ENCODE data around the gene SRP14. TPM values are rescaled to one million over a fixed set of nuclear protein-coding genes. Genes with fewer than 3 reads are reported as not detected.
A peak's percentile ranks its signal among the peaks of the same experiment; 100 is the strongest.
"Not testable (repeated sequence)": the region's sequence is repeated elsewhere in the genome, so short reads cannot be mapped to it uniquely, and the experiment has no call there.

The SRP14 gene
- total and polyA plus RNA-seq, 11 donors, result 189 to 702 (median 237) TPM

DNA sequence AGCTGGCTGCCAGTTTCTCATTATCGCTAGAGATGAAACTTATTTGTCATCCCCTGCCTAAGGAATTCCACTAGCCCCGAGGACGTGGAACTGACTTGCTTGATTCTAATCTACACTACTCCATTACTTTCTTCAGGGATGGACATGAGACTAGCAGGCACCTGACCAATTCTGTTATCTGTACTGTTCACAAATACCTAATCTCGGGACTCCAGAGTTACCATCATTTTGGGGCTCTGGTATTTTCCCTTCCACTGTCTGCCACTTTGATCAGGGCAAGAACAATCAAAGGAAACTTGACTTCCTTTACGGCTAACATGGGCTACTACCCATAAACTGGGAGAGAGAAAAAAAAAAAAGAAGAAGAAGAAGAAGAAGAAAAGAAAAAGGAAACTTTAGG is 41.9 kb upstream of the SRP14 start:
- Histone ChIP-seq H3K4me1 (peaks cover 0 to 44% (median 22%) of the 10 kb centered on the region in 12 donors), H3K36me3 (no peaks in the 10 kb centered on the region), H3K27ac (peak overlapping the region; percentile 58 to 92 (median 74)), H3K27me3 (no peaks in the 10 kb centered on the region), H3K4me3 (peak overlapping the region in 8 of 12 donors; percentile 28 to 58 (median 48)), H3K9me3 (no peaks in the 10 kb centered on the region)
- intact Hi-C loops (cut with DNase I), result loop anchor here in 1 of 10 donors (2.0 kb wide), 1 partner anchor 14 kb away; no protein-coding TSS in a partner anchor
- peak in 1 of 4 donors; percentile 32 for ATAC-seq
- no peak for DNase-seq
- TF ChIP-seq, protein P1, sequence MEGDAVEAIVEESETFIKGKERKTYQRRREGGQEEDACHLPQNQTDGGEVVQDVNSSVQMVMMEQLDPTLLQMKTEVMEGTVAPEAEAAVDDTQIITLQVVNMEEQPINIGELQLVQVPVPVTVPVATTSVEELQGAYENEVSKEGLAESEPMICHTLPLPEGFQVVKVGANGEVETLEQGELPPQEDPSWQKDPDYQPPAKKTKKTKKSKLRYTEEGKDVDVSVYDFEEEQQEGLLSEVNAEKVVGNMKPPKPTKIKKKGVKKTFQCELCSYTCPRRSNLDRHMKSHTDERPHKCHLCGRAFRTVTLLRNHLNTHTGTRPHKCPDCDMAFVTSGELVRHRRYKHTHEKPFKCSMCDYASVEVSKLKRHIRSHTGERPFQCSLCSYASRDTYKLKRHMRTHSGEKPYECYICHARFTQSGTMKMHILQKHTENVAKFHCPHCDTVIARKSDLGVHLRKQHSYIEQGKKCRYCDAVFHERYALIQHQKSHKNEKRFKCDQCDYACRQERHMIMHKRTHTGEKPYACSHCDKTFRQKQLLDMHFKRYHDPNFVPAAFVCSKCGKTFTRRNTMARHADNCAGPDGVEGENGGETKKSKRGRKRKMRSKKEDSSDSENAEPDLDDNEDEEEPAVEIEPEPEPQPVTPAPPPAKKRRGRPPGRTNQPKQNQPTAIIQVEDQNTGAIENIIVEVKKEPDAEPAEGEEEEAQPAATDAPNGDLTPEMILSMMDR (IDR thresholded peaks at IDR 0.05), result no peak
- TF ChIP-seq POLR2A (IDR thresholded peaks at IDR 0.05), result no peak
- 18 to 29% (median 23%) methylated on average over 5 of the region's 5 CpGs for WGBS, 4 donors

GRCh38 chr15:40080104-40080503 is 41.1 kb upstream of the SRP14 start:
- no peak for TF ChIP-seq POLR2A (IDR thresholded peaks at IDR 0.05)
- TF ChIP-seq, protein P1 (IDR thresholded peaks at IDR 0.05), result no peak
- no peaks in the 10 kb centered on the region for H3K9me3 ChIP-seq

DNA sequence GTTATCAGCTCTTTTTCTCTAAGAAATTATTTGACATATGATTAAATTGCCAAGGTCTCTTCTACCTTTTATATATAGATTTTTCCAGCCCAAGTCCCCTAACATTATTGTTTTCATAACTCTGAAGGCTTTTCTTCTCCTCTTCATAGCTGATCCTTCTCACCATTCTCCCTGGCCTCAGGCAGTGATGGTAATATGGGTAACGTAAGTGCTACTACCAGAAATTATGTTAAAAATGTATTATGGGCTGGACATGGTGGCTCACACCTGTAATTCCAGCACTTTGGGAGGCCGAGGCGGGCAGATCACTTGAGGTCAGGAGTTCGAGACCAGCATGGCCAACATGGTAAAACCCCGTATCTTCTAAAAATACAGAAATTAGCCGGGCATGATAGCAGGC is 40.5 kb upstream of the SRP14 start:
- H3K27me3 ChIP-seq, result no peaks in the 10 kb centered on the region
- intact Hi-C loops (cut with DNase I), result loop anchor here in 1 of 10 donors (5.0 kb wide), 1 partner anchor 37 kb away; no protein-coding TSS in a partner anchor
- H3K36me3 ChIP-seq, result no peaks in the 10 kb centered on the region
- DNase-seq (no peak), ATAC-seq (no peak)
- 95 to 96% (median 95%) methylated on average over 6 of the region's 6 CpGs for WGBS, 4 donors
- no peak overlapping the region for H3K27ac ChIP-seq
- no peak overlapping the region for H3K4me3 ChIP-seq
- peaks cover 0 to 50% (median 22%) of the 10 kb centered on the region in 12 donors for H3K4me1 ChIP-seq
- TF ChIP-seq POLR2A (IDR thresholded peaks at IDR 0.05), result no peak
- TF ChIP-seq, protein P1 (IDR thresholded peaks at IDR 0.05), result no peak
- H3K9me3 ChIP-seq, result no peaks in the 10 kb centered on the region

More at GRCh38 chr15:40080104-40080503, 41.1 kb upstream of the SRP14 start:
- peaks cover 0 to 50% (median 22%) of the 10 kb centered on the region in 12 donors for H3K4me1 ChIP-seq
- H3K36me3 ChIP-seq, result no peaks in the 10 kb centered on the region
- peak overlapping the region in 7 of 12 donors; percentile 58 to 92 (median 72) for H3K27ac ChIP-seq
- DNase-seq, result no peak
- no peak for ATAC-seq
- intact Hi-C loops (cut with DNase I), result loop anchor here in 1 of 10 donors (2.0 kb wide), 1 partner anchor 15 kb away; no protein-coding TSS in a partner anchor
- 36 to 62% (median 48%) methylated on average over 1 of the region's 1 CpG for WGBS, 4 donors
- H3K27me3 ChIP-seq, result no peaks in the 10 kb centered on the region
- H3K4me3 ChIP-seq, result no peak overlapping the region

GRCh38 chr15:40075298-40076044 is 36.5 kb upstream of the SRP14 start:
- TF ChIP-seq, protein P1 (IDR thresholded peaks at IDR 0.05), result no peak
- no peak overlapping the region for H3K27ac ChIP-seq
- WGBS, 4 donors, result 82 to 91% (median 87%) methylated on average over 18 of the region's 18 CpGs
- H3K9me3 ChIP-seq, result no peaks in the 10 kb centered on the region
- no peak for ATAC-seq
- DNase-seq, result no peak
- no peak overlapping the region for H3K4me3 ChIP-seq
- intact Hi-C loops (cut with DNase I), result loop anchor here in 1 of 10 donors (5.0 kb wide), 1 partner anchor 33 kb away; no protein-coding TSS in a partner anchor
- no peaks in the 10 kb centered on the region for H3K27me3 ChIP-seq
- H3K4me1 ChIP-seq, result peaks cover 0 to 18% (median 8%) of the 10 kb centered on the region in 12 donors
- H3K36me3 ChIP-seq, result no peaks in the 10 kb centered on the region

DNA sequence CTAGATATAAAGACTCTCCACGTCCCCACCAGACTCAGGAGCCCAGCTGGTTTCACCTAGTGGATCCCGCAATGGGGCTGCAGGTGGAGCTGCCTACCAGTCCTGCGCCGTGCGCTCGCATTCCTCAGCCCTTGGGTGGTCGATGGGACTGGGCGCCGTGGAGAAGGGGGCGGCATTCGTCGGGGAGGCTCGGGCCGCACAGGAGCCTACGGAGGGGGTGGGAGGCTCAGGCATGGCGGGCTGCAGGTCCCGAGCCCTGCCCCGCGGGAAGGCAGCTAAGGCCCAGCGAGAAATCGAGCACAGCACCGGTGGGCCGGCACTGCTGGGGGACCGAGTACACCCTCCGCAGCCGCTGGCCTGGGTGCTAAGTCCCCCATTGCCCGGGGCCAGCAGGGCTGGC is 35.7 kb upstream of the SRP14 start:
- peaks cover 0 to 19% (median 11%) of the 10 kb centered on the region in 12 donors for H3K4me1 ChIP-seq
- intact Hi-C loops (cut with DNase I), result loop anchor here in 2 of 10 donors (5.0 kb wide), 2 partner anchors 32 to 33 kb away; partner anchors contain the start of gene BMF (in 1 of the 2)
- H3K27ac ChIP-seq, result not testable (repeated sequence)

GRCh38 chr15:40073716-40074490 is 34.9 kb upstream of the SRP14 start:
- 87 to 94% (median 93%) methylated on average over 34 of the region's 34 CpGs for WGBS, 4 donors
- H3K9me3 ChIP-seq, H3K27me3 ChIP-seq, H3K36me3 ChIP-seq, H3K4me3 ChIP-seq, ATAC-seq, H3K27ac ChIP-seq, DNase-seq: not testable (repeated sequence)
- H3K4me1 ChIP-seq, result peaks cover 0 to 26% (median 18%) of the 10 kb centered on the region in 12 donors
- intact Hi-C loops (cut with DNase I), result loop anchor here in 1 of 10 donors (5.0 kb wide), 1 partner anchor 33 kb away; the partner anchor contains the start of gene BMF

More for the DNA sequence above, 35.7 kb upstream of the SRP14 start:
- H3K9me3 ChIP-seq, ATAC-seq, H3K27me3 ChIP-seq, H3K36me3 ChIP-seq, DNase-seq, H3K4me3 ChIP-seq: not testable (repeated sequence)
- 88 to 97% (median 93%) methylated on average over 19 to 27 of the region's 27 CpGs for WGBS, 4 donors

Measured in heart left ventricle (tissue), 16 donors.